ENCODE data around the gene SACS.

SACS gene

DNA sequence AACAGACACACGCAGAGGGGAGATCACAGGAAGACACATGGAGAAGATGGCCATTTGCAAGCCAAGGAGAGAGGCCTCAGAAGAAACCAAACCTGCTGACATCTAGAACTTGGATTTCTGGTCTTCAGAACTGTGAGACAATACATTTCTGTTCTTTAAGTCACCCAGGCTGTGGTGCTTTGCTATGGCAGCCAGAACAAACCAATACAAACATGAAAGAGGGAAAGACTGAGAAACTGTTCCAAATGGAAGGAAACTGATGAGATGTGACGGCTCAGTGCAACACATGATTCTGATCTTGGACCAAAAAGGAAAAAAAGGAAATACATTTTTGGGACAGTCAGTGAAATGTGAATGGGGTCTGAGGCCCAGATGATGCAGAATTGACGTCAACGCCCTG is 30.2 kb upstream of the SACS start:
- DNase-seq (ENCODE audit: low read depth) = no peak
- TF ChIP-seq CTCF (IDR thresholded peaks at IDR 0.05; ENCODE audit: control insufficient read depth, insufficient read depth, low read depth, low read length, missing control alignments) = no peak
- H3K4me3 ChIP-seq (ENCODE audit: control insufficient read depth, low read depth, low read length) = no peak overlapping the region

DNA sequence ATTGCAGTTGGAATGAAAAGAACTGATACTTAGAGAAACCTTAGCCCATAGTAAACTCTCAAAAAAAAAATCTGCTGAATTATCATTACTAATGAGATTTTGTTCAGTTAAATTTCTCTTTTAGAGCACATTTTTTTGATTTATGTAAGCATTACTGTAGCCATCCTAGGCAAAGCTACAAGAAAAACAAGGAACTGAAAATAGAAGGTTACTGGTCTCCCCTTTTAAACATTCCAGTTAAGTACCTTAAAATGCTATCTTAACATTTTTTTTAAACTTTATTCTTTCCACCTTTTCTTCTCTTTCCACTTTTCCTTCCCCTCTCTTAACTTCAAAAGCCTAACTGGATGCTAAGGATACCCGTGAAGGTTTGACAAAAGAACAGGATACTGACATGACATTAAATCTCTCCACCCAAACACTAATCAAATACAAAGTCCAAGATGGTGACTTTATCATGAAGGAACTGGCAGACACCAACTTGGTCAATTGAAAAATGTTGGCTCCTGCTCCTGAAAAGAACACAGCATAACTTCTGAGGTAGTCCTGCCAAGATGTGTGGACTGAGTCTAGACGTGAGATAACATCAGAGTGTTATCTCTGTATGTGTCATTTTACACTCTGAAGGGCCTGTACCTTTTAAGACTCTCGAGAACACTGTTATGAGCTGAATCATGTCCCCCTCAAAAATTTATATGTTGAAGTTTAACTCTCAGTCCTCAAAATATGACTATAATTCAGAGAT is 29.5 kb upstream of the SACS start:
- no peak for DNase-seq (ENCODE audit: low read depth)
- no peak for TF ChIP-seq CTCF (IDR thresholded peaks at IDR 0.05; ENCODE audit: control insufficient read depth, insufficient read depth, low read depth, low read length, missing control alignments)
- no peak overlapping the region for H3K4me3 ChIP-seq (ENCODE audit: control insufficient read depth, low read depth, low read length)

DNA sequence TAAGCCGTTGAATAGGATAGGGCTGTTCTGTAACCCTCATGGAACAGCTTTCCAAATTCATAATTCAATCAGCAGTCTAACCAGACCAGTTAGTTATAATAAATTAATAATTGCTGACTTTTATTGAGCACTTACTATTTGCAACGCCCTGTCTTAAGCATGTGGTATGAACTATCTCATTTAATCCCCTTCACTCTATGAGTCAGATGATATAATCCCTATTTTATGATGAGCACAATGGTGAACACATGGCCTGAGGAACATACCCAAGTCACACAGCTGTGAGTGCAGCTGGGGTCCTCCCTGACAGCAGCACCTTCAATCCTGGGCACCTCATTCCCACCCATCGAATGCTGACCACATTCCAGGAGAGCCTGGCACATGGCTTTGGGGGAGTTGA is 28.0 kb upstream of the SACS start:
- TF ChIP-seq CTCF (IDR thresholded peaks at IDR 0.05; ENCODE audit: control insufficient read depth, insufficient read depth, low read depth, low read length, missing control alignments) = no peak
- no peak overlapping the region for H3K4me3 ChIP-seq (ENCODE audit: control insufficient read depth, low read depth, low read length)
- DNase-seq (ENCODE audit: low read depth) = no peak

GRCh38 chr13:23460921-23461320 is 27.4 kb upstream of the SACS start:
- DNase-seq (ENCODE audit: low read depth) = no peak
- no peak overlapping the region for H3K4me3 ChIP-seq (ENCODE audit: control insufficient read depth, low read depth, low read length)
- TF ChIP-seq CTCF (IDR thresholded peaks at IDR 0.05; ENCODE audit: control insufficient read depth, insufficient read depth, low read depth, low read length, missing control alignments) = no peak

DNA sequence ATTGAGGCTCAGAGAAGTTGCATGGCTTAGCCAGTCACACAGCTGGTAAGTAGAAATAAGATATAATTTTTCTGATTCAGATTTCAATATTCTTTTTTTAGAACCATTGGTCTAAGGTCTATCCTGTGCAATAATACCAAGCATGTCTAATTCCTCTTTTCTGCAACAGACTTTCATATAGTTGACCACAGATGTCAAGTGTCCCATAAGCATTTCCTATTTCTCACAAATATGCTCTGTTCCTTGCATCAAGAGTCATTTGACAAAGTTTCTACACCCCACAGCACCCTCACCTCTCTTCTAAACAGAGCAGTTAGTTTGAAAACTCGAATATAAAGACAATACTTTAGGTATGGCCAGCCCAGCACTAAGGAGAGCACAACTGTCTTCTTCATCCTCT is 26.8 kb upstream of the SACS start:
- TF ChIP-seq CTCF (IDR thresholded peaks at IDR 0.05; ENCODE audit: control insufficient read depth, insufficient read depth, low read depth, low read length, missing control alignments) = no peak
- no peak for DNase-seq (ENCODE audit: low read depth)
- no peak overlapping the region for H3K4me3 ChIP-seq (ENCODE audit: control insufficient read depth, low read depth, low read length)

- H3K4me3 ChIP-seq (ENCODE audit: control insufficient read depth, low read depth, low read length) = no peak overlapping the region
- DNase-seq (ENCODE audit: low read depth) = no peak
- TF ChIP-seq CTCF (IDR thresholded peaks at IDR 0.05; ENCODE audit: control insufficient read depth, insufficient read depth, low read depth, low read length, missing control alignments) = no peak
Observed at GRCh38 chr13:23458989-23459388, 25.5 kb upstream of the SACS start.

Data from AG09309 (cell line).